Melanocyte of skin (primary cell): ENCODE measurements around the gene ARIH2. TPM values are rescaled to one million over a fixed set of nuclear protein-coding genes. Genes with fewer than 3 reads are reported as not detected.

ENCODE experiments used
- small RNA-seq, 2 donors: library from RNA; depleted of rRNA; stranded (forward); fragments of <200 nt; gene quantifications; one replicate each; pipeline ENCODE3, GENCODE V24; 2012
- total RNA-seq, 2 donors: library from RNA; depleted of rRNA; stranded (reverse); fragments of >200 nt; gene quantifications; 2 replicates each; pipeline ENCODE4 v1.2.3, GENCODE V29; 2012

Gene ARIH2
- total RNA-seq: 10 to 100 TPM; 62.3 to 77.6 TPM

DNA sequence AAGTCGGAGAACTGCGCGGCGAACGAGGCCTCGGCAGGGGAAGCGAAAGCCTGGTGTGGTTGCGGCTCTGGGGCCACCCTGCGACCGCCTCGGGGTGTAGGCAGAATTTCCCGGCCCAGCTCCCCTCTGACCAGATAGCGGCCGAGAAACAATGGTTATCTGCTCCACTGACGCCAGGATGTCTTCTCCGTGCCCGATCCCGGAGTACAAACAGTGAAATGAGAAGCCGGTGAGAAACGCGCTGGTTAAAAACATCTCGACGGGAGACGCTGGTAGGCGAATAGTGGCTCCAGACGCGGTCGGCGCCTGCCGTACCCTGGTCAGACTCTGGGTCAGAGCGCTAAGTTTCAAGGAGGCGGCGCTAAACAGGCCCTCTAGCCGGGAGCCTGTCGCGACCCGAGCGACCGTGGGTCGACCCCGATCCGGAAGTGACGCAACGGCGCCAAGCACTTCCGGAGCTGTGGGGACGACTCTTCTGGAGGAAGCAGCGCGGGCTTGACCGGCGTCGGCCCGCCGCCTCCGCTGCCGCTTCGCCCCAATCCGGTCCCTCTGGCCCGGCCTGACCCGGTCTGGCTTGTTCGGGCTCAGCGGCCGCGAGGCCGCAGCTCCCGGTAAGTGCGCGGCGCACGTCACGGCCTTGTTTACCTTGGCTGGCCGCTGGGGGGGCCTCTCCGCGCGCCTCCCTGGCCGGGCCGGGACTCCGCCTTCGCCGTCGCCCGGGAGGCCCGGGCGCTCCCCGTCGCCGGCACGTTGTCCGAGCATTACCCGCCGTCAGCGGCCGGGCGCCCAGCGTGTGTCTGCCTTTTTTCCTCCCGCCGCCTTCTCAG is at the start of gene ARIH2:
Gene ARIH2 (plus strand): TSS at position 455 of the 827 bp plus-strand sequence. CDS start 8,717 bp downstream, outside the sequence.

DNA sequence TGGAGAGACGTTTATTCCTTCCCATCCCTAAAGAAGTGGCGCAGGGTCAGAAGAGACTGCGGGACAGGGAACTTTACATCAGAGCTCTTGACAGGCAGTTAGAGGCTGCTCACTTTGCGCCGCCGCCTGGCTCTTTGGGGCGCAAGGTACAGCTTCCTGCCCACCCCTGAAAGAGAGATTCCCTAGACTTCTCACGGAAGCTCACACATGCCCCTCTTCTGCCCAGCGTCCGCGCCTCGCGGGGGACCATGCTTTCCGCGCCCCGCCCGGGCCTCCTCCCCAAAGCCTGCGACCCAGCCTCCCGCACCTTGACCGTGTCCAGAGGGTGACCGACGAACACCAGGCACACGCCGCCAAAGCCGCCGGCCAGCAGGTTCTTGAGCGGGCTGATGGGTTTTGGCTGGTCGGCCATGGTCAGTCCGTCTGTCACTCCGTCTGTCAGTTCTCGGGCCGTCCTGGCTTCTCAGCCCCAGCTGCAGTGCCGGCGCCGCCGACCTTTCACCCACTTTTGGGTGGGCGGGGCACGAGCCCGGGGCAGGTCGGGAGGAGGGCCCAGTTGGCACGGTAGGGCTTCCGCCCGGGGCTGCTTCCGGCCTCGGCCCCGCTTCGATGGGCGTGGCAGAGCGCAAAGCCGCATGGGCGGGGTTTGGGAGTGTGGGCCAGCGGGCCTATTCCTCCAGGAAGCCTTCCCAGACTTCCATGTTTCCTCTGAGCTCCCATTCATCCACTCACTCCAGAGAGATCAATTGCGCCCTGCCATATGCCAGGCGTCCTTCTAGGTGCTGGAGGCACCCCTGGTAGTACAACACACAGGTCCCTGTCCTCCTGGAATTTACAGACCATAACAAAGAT is 20.0 kb upstream of the ARIH2 start, which contains the start of gene SLC25A20:
Gene SLC25A20 (minus strand): TSS at position 500 of the 852 bp plus-strand sequence. CDS start 88 bp downstream, at position 412.

DNA sequence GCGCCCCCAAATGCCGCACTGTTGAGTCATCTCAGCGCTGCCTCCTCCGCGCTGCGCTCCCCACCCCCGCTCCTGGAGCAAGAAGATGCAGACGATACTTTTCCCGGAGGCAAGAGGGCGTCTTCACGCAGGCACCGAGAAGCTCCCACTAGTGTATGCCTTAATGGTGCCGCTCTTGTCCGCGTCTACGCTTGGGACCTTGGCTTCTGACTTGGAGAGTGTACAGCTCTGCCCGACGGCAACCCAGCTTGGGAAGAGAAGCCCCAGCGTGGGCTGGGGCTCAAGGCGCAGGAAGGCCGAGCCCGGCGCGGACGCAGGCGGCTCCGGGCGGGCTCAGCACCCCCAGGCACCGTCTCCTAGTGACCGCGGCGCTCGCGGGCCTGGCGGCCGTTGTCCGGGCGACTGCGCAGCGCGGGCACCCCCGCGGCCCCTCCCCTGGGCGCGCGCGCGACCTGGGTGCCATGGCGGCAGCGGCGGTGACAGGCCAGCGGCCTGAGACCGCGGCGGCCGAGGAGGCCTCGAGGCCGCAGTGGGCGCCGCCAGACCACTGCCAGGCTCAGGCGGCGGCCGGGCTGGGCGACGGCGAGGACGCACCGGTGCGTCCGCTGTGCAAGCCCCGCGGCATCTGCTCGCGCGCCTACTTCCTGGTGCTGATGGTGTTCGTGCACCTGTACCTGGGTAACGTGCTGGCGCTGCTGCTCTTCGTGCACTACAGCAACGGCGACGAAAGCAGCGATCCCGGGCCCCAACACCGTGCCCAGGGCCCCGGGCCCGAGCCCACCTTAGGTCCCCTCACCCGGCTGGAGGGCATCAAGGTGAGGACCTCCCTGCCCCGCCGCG is 71.4 kb downstream of the ARIH2 start, which contains the start of gene P4HTM:
Gene P4HTM (plus strand): TSS at position 446 of the 840 bp plus-strand sequence. CDS start 16 bp downstream, at position 462.

DNA sequence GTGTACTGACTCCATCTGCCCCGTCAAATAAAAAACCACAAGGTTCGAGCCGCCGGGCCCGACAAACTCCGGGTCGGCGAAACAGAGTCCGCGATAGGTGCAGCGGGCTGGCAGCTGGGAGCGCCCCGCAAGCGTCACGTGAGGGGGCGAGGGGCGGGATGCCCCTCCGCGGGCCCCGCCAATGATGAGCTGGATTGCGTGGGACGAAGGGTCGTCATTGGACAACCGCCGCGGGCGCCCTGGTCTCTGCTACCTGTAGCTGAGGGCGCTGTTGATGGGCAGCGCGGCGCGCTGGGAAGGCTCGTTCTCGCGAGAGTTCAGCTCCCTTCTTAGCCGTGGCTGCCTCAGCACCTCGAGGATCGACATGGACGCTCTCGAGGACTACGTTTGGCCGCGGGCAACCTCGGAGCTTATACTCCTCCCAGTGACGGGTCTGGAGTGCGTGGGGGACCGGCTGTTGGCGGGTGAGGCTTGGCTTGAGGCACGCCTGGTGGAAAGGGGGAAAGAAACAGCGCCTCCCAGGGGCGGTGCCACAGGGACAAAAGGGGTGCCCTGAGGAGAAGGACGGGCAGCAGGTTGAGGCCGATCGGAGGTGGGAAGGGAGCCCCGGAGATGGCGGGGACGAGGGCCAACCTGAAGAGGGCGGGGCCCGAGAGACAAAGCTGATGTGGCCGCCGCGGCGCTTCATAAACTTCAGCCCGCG is 88.6 kb downstream of the ARIH2 start, which contains the start of gene WDR6:
Gene WDR6 (plus strand): TSS at position 324 of the 703 bp plus-strand sequence. CDS start 41 bp downstream, at position 365.

DNA sequence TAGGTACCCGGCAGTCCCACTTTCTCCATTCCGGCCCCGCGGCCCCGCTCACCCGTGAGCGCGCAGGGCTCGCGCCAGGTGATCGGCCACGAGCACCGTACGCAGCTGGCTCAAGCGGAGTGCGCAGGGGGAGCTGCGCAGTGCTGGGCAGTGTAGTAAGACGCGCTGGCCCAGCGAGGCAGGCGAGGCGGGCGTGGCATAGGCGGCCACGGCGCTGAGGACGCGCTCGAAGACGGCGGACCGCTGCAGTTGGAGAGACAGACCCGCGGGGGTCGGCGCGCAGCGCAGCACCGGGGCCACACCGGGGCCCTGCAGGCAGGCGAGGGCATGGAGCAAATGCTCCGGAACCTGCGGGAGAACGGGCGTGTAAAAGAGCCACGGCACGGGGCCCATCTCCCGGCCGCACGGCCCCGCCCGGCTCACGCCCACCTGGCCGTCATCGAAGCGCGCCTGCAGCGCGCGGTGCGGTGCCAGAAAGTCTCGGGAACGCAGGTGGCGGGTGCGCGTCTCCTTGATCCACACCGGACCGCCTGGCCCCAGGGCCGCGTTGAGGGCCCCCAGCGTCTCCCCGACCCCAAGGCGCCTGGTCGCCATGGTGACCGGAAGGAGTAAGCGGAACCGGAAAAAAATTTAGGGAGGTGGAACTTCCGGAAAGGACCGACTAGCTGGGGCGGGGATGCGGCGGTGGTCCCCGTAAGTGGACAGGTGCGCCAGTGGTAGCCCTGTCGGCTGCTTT is 99.5 kb downstream of the ARIH2 start, which contains the start of gene DALRD3:
Gene DALRD3 (minus strand): TSS at position 610 of the 736 bp plus-strand sequence. CDS start 16 bp downstream, at position 594.

DNA sequence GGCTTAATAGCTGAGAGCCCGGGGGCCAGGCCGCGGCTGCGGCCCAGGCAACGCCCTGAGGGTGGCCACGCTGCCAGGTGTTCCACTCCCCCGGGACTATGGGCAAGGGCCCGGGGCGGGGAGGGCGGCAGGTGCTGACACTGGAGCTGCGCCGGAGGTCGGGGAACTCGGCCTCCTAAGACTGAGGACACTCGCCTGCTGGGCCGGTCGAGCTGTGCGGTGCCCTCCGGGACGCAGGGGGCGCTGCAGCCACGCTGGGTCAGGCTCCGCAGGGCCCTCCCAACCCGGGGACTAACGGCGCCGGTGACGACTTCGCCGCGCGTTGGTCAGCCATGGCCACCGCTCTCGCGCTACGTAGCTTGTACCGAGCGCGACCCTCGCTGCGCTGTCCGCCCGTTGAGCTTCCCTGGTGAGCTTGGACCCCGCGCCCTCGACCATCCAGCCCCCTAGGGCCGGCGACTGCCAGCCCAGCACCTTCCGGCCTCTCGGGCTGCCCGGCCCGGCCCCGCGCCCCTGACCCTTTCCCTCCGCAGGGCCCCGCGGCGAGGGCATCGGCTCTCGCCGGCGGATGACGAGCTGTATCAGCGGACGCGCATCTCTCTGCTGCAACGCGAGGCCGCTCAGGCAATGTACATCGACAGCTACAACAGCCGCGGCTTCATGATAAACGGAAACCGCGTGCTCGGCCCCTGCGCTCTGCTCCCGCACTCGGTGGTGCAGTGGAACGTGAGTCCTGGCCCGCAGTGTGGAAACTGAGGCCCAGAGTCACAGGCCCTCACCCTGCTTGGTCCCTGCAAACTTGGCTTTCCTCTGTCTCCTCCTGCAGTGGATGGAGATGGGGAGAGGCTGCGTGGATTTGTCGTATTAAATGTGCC is 103.4 kb downstream of the ARIH2 start, which contains the start of gene NDUFAF3:
Gene NDUFAF3 (plus strand): TSS at position 309 of the 875 bp plus-strand sequence. CDS start 24 bp downstream, at position 333.

DNA sequence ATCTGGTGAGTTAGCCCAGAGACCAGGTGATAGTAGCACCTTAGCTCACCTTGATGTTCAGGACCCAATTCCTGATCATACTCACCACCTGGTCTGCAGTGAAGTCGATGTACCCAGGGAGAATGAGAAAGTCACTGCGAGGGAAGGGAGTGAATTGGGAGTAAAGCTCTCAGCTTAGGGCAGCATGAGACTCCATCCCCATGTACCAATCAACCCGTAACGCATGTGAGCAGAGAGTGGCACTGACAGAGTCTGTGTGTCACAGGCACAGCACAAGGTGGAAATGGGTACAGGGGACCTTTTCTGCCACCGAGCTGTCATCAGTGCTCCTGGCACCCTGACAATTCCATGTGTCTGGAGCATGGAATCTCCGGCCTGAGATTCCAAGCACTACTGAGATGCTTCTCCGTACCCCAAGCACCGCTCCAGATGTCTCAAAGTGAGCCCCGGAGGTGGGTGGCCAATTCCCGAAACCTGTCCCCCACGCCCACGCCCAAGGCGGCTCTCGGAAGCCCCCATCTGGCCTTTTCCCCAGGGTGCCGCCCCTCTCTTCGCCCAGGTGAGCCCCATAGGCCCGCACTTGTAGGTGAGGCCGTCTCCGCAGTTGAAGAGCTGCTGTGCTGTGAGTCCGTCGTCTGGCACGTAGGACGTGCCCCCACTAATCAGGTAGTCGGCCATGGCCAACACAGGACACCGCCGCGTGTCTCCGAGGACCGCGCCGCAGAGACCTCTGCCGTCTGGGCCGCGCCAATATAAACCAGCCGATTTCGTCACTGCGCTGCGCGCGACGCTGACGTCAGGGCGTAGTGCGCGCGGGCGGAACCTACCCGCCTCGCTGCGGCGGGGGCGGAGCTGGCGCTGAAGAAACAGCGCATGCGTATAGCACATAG is 110.3 kb downstream of the ARIH2 start, which contains the start of gene IMPDH2:
Gene IMPDH2 (minus strand): TSS at position 726 of the 890 bp plus-strand sequence. CDS start 48 bp downstream, at position 678.

Small RNA genes within 50 kb of the gene (small RNA-seq; reads per million reads assigned to genes)
- gene MIR191: 44,792 to 45,803 reads per million in 2 donors
- gene MIR425: 2,748 to 3,218 reads per million in 2 donors

Other genes starting within 250 kb of the ARIH2 start
- 10 to 100 TPM; 13.1 to 16.7 TPM for gene NCKIPSD, start 232.9 kb upstream of the ARIH2 start, total RNA-seq
- 10 to 100 TPM; 37.3 to 39.9 TPM for gene IP6K2, start 201.6 kb upstream of the ARIH2 start, total RNA-seq
- gene PRKAR2A, start 71.0 kb upstream of the ARIH2 start, total RNA-seq: 10 to 100 TPM; 31.0 to 36.6 TPM
- gene SLC25A20, start 20.0 kb upstream of the ARIH2 start, total RNA-seq: 10 to 100 TPM in 1 of 2 donors, 1 to 10 TPM in 1; 9.6 to 16.0 TPM
- 10 to 100 TPM in 1 of 2 donors, 1 to 10 TPM in 1; 6.3 to 14.8 TPM for gene P4HTM, start 71.4 kb downstream of the ARIH2 start, total RNA-seq
- 10 to 100 TPM; 52.0 to 52.9 TPM for gene WDR6, start 88.5 kb downstream of the ARIH2 start, total RNA-seq
- 10 to 100 TPM; 39.6 to 41.3 TPM for gene DALRD3, start 99.7 kb downstream of the ARIH2 start, total RNA-seq
- gene NDUFAF3, start 103.3 kb downstream of the ARIH2 start, total RNA-seq: 10 to 100 TPM; 60.2 to 62.9 TPM
- 100 to 1,000 TPM; 159 to 250 TPM for gene IMPDH2, start 110.6 kb downstream of the ARIH2 start, total RNA-seq
- gene QRICH1, start 175.2 kb downstream of the ARIH2 start, total RNA-seq: 100 to 1,000 TPM; 117 to 144 TPM
- gene QARS1, start 185.9 kb downstream of the ARIH2 start, total RNA-seq: 100 to 1,000 TPM; 192 to 261 TPM
- 10 to 100 TPM; 44.4 to 47.3 TPM for gene USP19, start 202.0 kb downstream of the ARIH2 start, total RNA-seq
- gene LAMB2, start 214.2 kb downstream of the ARIH2 start, total RNA-seq: 100 to 1,000 TPM; 162 to 180 TPM
- 10 to 100 TPM; 25.1 to 27.3 TPM for gene CCDC71, start 247.5 kb downstream of the ARIH2 start, total RNA-seq